ENCODE data around the gene LRCH1. TPM values are rescaled to one million over a fixed set of nuclear protein-coding genes. Genes with fewer than 3 reads are reported as not detected.

Gene LRCH1
- total and polyA plus RNA-seq, 2 donors from 2014 or later = 10.2 to 39.0 TPM

- Histone ChIP-seq H3K27me3 (ENCODE audit: control insufficient read depth, insufficient read depth, low read length) (no peaks in the 10 kb centered on the region), H3K4me3 (ENCODE audit: low read length in 3 of 3) (no peak overlapping the region), H3K9ac (ENCODE audit: low read length in 3 of 3) (no peak overlapping the region), H3K36me3 (ENCODE audit: control insufficient read depth in 2 of 3, insufficient read depth in 3 of 3, low read length in 3 of 3) (no peaks in the 10 kb centered on the region), H3K27ac (ENCODE audit: low read depth in 2 of 2, low read length in 2 of 2) (no peak overlapping the region), H3K4me1 (ENCODE audit: control insufficient read depth in 2 of 3, insufficient read depth in 2 of 3, low read depth in 1 of 3, low read length in 3 of 3) (peaks cover 0 to 7% (median 3%) of the 10 kb centered on the region in 3 donors), H3K9me3 (ENCODE audit: control insufficient read depth in 2 of 3, insufficient read depth in 1 of 3, low read length in 3 of 3) (no peaks in the 10 kb centered on the region)
- no peak for DNase-seq
- FAIRE-seq = no peak
- intact Hi-C loops (cut with DNase I) = no loop called here
- TF ChIP-seq, protein P1, sequence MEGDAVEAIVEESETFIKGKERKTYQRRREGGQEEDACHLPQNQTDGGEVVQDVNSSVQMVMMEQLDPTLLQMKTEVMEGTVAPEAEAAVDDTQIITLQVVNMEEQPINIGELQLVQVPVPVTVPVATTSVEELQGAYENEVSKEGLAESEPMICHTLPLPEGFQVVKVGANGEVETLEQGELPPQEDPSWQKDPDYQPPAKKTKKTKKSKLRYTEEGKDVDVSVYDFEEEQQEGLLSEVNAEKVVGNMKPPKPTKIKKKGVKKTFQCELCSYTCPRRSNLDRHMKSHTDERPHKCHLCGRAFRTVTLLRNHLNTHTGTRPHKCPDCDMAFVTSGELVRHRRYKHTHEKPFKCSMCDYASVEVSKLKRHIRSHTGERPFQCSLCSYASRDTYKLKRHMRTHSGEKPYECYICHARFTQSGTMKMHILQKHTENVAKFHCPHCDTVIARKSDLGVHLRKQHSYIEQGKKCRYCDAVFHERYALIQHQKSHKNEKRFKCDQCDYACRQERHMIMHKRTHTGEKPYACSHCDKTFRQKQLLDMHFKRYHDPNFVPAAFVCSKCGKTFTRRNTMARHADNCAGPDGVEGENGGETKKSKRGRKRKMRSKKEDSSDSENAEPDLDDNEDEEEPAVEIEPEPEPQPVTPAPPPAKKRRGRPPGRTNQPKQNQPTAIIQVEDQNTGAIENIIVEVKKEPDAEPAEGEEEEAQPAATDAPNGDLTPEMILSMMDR (IDR thresholded peaks at IDR 0.05; ENCODE audit: borderline replicate concordance, extremely low read depth, insufficient read depth) = no peak
Observed at GRCh38 chr13:46801858-46802257, 248.9 kb downstream of the LRCH1 start.

Other genes starting within 250 kb of the LRCH1 start
- gene RUBCNL, start 165.9 kb upstream of the LRCH1 start, total RNA-seq = 4.6 TPM
- 0.54 TPM for gene RUBCNL, start 165.9 kb upstream of the LRCH1 start, polyA plus RNA-seq (ENCODE audit: insufficient read depth, low read depth, low replicate concordance)
- gene ESD, start 244.0 kb downstream of the LRCH1 start, total RNA-seq = 98.5 TPM
- 179 TPM for gene ESD, start 244.0 kb downstream of the LRCH1 start, polyA plus RNA-seq (ENCODE audit: insufficient read depth, low read depth, low replicate concordance)

Data from kidney (tissue), 14 donors.